Cardiac ventricle fibroblast (primary cell): ENCODE results near the gene MCUR1. TPM values are rescaled to one million over a fixed set of nuclear protein-coding genes. Genes with fewer than 3 reads are reported as not detected.

ENCODE experiments used
- total RNA-seq: library from RNA; depleted of rRNA; stranded (reverse); fragments of >200 nt; gene quantifications from 2 replicates; pipeline ENCODE4 v1.2.3, GENCODE V29; 2015

Gene MCUR1
- 7.4 and 9.7 TPM in 2 replicates for total RNA-seq

GRCh38 chr6:13814176-13814937 is at the start of gene MCUR1:
TSS of gene MCUR1 (minus strand) at chr6:13814557. CDS start at chr6:13814429, 128 bp downstream.

Other genes with a start within 250 kb of the MCUR1 start
- 4.9 and 5.6 TPM in 2 replicates for gene SIRT5, start 240.0 kb downstream of the MCUR1 start, total RNA-seq
- gene NOL7, start 199.2 kb downstream of the MCUR1 start, total RNA-seq: 70.0 and 97.2 TPM in 2 replicates
- 21.2 and 22.7 TPM in 2 replicates for gene RANBP9, start 102.7 kb downstream of the MCUR1 start, total RNA-seq
- gene RNF182, start 110.4 kb upstream of the MCUR1 start, total RNA-seq: 0.05 and 0.12 TPM in 2 replicates